Esophagus mucosa (tissue), 1 donor: Measurements from ENCODE around the gene PLXDC2. TPM values are rescaled to one million over a fixed set of nuclear protein-coding genes. Genes with fewer than 3 reads are reported as not detected.

Experiments
- ATAC-seq: fragments of 200-7000 bp; cut with Tn5 transposase; one replicate; pipeline ENCODE4 v1.9.1; 2020
- total RNA-seq: library from RNA; stranded (reverse); gene quantifications from one replicate; pipeline ENCODE4 v1.2.4, GENCODE V29; 2023
- donor health status: DM: yes; HTN: yes; CAD: no.

PLXDC2 gene
- total RNA-seq, 1 donor from 2014 or later = 24.3 TPM

GRCh38 chr10:20289070-20289828 is 473.0 kb downstream of the PLXDC2 start:
- no peak for ATAC-seq

GRCh38 chr10:20298417-20298816 is 482.2 kb downstream of the PLXDC2 start:
- no peak for ATAC-seq

- ATAC-seq = no peak
Measured at GRCh38 chr10:20299034-20299736, 483.0 kb downstream of the PLXDC2 start.

- no peak for ATAC-seq
Measured at GRCh38 chr10:20300735-20301134, 484.5 kb downstream of the PLXDC2 start.

- no peak for ATAC-seq
Measured at GRCh38 chr10:20302033-20302432, 485.8 kb downstream of the PLXDC2 start.

- no peak for ATAC-seq
Measured at GRCh38 chr10:20303453-20304152, 487.4 kb downstream of the PLXDC2 start.

- ATAC-seq = no peak
Measured at GRCh38 chr10:20313665-20314064, 497.4 kb downstream of the PLXDC2 start.

- ATAC-seq = no peak
Measured at GRCh38 chr10:20314431-20314830, 498.2 kb downstream of the PLXDC2 start.

- ATAC-seq = no peak
Measured at GRCh38 chr10:20327954-20328353, 511.7 kb downstream of the PLXDC2 start.

GRCh38 chr10:20330246-20330645 is 514.0 kb downstream of the PLXDC2 start:
- no peak for ATAC-seq

GRCh38 chr10:20334559-20334958 is 518.3 kb downstream of the PLXDC2 start:
- ATAC-seq = no peak
